GM06990 (cell line): ENCODE measurements around the gene ALOX12B.

Source experiments
- DNase-seq: peaks from one replicate; pipeline ENCODE4 v3.0.0-alpha.2; 2011; ENCODE audit not compliant: insufficient read length; ENCODE audit errors: extremely low read depth
- H3K27me3 ChIP-seq: replicated peaks from 2 replicates; pipeline ENCODE4 v1.6.0; 2011; ENCODE audit warnings: low read length; ENCODE audit not compliant: control insufficient read depth, insufficient read depth
- H3K36me3 ChIP-seq: 2 replicates; pipeline ENCODE4 v1.5.1; 2011; ENCODE audit warnings: low read length; ENCODE audit not compliant: control insufficient read depth, insufficient read depth
- H3K4me3 ChIP-seq: replicated peaks from 2 replicates; pipeline ENCODE4 v1.5.1; 2011; ENCODE audit warnings: low read depth, mild to moderate bottlenecking, control low read depth, low read length
- TF ChIP-seq, protein P1 (sequence below): IDR thresholded peaks from 2 replicates; pipeline ENCODE4 v1.5.1; 2011; ENCODE audit warnings: low read length, control low read depth, mild to moderate bottlenecking, inconsistent platforms; ENCODE audit not compliant: insufficient read depth, poor library complexity, severe bottlenecking

The ALOX12B gene

DNA sequence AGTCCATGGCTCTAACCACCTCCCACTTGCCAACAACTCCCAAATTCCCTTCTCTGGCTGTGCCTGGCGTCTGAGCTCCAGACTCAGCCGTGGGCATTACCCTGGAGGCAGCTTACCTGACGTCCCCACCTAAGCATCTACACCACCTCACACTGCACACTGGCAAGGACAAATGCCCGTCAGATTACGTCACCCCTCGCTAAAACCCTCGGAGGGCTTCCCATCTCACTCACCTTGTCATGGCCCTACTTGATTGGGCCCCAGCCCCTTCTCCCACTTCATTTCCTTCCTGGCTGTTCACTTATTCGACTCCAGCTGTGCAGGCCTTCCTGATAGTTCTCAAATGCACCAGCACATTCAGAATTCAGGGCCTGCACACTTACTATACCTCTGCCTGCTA, 17.4 kb upstream of the ALOX12B start:
- Histone ChIP-seq H3K27me3 (no peaks in the 10 kb centered on the region), H3K4me3 (no peak overlapping the region), H3K36me3 (no peaks in the 10 kb centered on the region)
- TF ChIP-seq, protein P1, sequence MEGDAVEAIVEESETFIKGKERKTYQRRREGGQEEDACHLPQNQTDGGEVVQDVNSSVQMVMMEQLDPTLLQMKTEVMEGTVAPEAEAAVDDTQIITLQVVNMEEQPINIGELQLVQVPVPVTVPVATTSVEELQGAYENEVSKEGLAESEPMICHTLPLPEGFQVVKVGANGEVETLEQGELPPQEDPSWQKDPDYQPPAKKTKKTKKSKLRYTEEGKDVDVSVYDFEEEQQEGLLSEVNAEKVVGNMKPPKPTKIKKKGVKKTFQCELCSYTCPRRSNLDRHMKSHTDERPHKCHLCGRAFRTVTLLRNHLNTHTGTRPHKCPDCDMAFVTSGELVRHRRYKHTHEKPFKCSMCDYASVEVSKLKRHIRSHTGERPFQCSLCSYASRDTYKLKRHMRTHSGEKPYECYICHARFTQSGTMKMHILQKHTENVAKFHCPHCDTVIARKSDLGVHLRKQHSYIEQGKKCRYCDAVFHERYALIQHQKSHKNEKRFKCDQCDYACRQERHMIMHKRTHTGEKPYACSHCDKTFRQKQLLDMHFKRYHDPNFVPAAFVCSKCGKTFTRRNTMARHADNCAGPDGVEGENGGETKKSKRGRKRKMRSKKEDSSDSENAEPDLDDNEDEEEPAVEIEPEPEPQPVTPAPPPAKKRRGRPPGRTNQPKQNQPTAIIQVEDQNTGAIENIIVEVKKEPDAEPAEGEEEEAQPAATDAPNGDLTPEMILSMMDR: no peak
- no peak for DNase-seq

GRCh38 chr17:8103549-8103948, 16.0 kb upstream of the ALOX12B start:
- Histone ChIP-seq H3K36me3 (no peaks in the 10 kb centered on the region), H3K4me3 (no peak overlapping the region), H3K27me3 (no peaks in the 10 kb centered on the region)
- TF ChIP-seq, protein P1: no peak
- no peak for DNase-seq

GRCh38 chr17:8101721-8102120, 14.2 kb upstream of the ALOX12B start:
- Histone ChIP-seq H3K36me3 (no peaks in the 10 kb centered on the region), H3K4me3 (no peak overlapping the region), H3K27me3 (no peaks in the 10 kb centered on the region)
- TF ChIP-seq, protein P1: no peak
- DNase-seq: no peak

- Histone ChIP-seq H3K36me3 (no peaks in the 10 kb centered on the region), H3K27me3 (no peaks in the 10 kb centered on the region; the same call in 1 of the 2 replicates), H3K4me3 (no peak overlapping the region)
- TF ChIP-seq, protein P1: no peak
- DNase-seq: no peak
Observed at GRCh38 chr17:8100763-8101162, 13.2 kb upstream of the ALOX12B start.

DNA sequence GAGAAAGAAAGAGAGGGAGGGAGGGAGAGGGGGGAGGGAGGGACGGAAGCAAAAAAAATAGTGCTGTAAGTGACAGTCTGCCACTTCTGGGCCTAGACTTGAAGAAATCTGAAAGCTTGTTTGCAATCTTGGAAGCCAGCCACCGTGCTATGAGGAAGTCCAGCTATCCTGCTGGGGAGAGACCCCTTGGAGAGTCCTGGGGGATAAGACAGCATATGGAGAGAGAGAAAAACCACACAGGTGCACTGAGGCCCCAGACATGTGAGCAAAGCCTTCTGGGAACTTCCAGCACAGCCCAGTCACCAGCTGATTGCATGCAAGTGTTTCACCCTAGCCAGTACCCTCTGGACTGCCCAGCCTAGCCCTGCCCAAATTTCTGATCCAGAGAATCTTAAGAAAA, 12.6 kb upstream of the ALOX12B start:
- DNase-seq: no peak
- Histone ChIP-seq H3K4me3 (no peak overlapping the region), H3K36me3 (no peaks in the 10 kb centered on the region), H3K27me3 (no peaks in the 10 kb centered on the region; the same call in 1 of the 2 replicates)
- TF ChIP-seq, protein P1: no peak

- Histone ChIP-seq H3K4me3 (no peak overlapping the region), H3K27me3 (no peaks in the 10 kb centered on the region; the same call in 1 of the 2 replicates), H3K36me3 (no peaks in the 10 kb centered on the region)
- DNase-seq: no peak
- TF ChIP-seq, protein P1: no peak
Observed at GRCh38 chr17:8096541-8096940, 9.0 kb upstream of the ALOX12B start.
